Measurements from ENCODE around the gene MYOF.
"Not testable (repeated sequence)": the region's sequence is repeated elsewhere in the genome, so short reads cannot be mapped to it uniquely, and the experiment has no call there.

MYOF gene

GRCh38 chr10:93481637-93482144 lies 443 bp downstream of the MYOF start:
- no peak for DNase-seq (ENCODE audit: low spot score)

GRCh38 chr10:93478873-93479272 lies 3.3 kb downstream of the MYOF start:
- DNase-seq (ENCODE audit: low spot score) = no peak

GRCh38 chr10:93476756-93477155 lies 5.4 kb downstream of the MYOF start:
- no peak for DNase-seq (ENCODE audit: low spot score)

- DNase-seq (ENCODE audit: low spot score) = no peak
Observed at GRCh38 chr10:93475871-93476270, 6.3 kb downstream of the MYOF start.

GRCh38 chr10:93475227-93475626 lies 6.9 kb downstream of the MYOF start:
- no peak for DNase-seq (ENCODE audit: low spot score)

- DNase-seq (ENCODE audit: low spot score) = no peak
Observed at GRCh38 chr10:93473804-93474472, 8.2 kb downstream of the MYOF start.

GRCh38 chr10:93473161-93473560 lies 9.0 kb downstream of the MYOF start:
- no peak for DNase-seq (ENCODE audit: low spot score)

- no peak for DNase-seq (ENCODE audit: low spot score)
Observed at GRCh38 chr10:93471110-93471651, 11.0 kb downstream of the MYOF start.

- no peak for DNase-seq (ENCODE audit: low spot score)
Observed at GRCh38 chr10:93469454-93469853, 12.7 kb downstream of the MYOF start.

GRCh38 chr10:93468461-93469213 lies 13.5 kb downstream of the MYOF start:
- no peak for DNase-seq (ENCODE audit: low spot score)

GRCh38 chr10:93467635-93468034 lies 14.5 kb downstream of the MYOF start:
- DNase-seq (ENCODE audit: low spot score) = not testable (repeated sequence)

GRCh38 chr10:93465806-93466675 lies 16.1 kb downstream of the MYOF start:
- DNase-seq (ENCODE audit: low spot score) = peak; percentile 43

GRCh38 chr10:93464776-93465388 lies 17.3 kb downstream of the MYOF start:
- no peak for DNase-seq (ENCODE audit: low spot score)

- DNase-seq (ENCODE audit: low spot score) = peak; percentile 45
Observed at GRCh38 chr10:93463723-93464476, 18.2 kb downstream of the MYOF start.

- no peak for DNase-seq (ENCODE audit: low spot score)
Observed at GRCh38 chr10:93462881-93463280, 19.3 kb downstream of the MYOF start.

GRCh38 chr10:93462371-93462770 lies 19.8 kb downstream of the MYOF start:
- no peak for DNase-seq (ENCODE audit: low spot score)

GRCh38 chr10:93461807-93462178 lies 20.3 kb downstream of the MYOF start:
- no peak for DNase-seq (ENCODE audit: low spot score)

- no peak for DNase-seq (ENCODE audit: low spot score)
Observed at GRCh38 chr10:93461109-93461806, 20.9 kb downstream of the MYOF start.

- no peak for DNase-seq (ENCODE audit: low spot score)
Observed at GRCh38 chr10:93459466-93459865, 22.7 kb downstream of the MYOF start.

GRCh38 chr10:93458821-93459257 lies 23.3 kb downstream of the MYOF start:
- no peak for DNase-seq (ENCODE audit: low spot score)

All from Ammon's horn (tissue), 1 donor.